H9 (cell line): Measurements from ENCODE around the gene ROCK1. TPM values are rescaled to one million over a fixed set of nuclear protein-coding genes. Genes with fewer than 3 reads are reported as not detected.

Experiments
- DNase-seq: peaks from one replicate; pipeline ENCODE4 v3.0.0-alpha.2; 2017
- H2AFZ ChIP-seq: one replicate; pipeline ENCODE4 v1.6.1; 2013; ENCODE audit warnings: mild to moderate bottlenecking, low read length, control low read depth, moderate library complexity
- H2AK5ac ChIP-seq: 2 replicates; pipeline ENCODE4 v1.6.1; 2013; ENCODE audit warnings: low read length, control low read depth, mixed read lengths; ENCODE audit not compliant: insufficient read length
- H2BK120ac ChIP-seq: one replicate; pipeline ENCODE4 v1.6.1; 2013; ENCODE audit warnings: low read depth, mild to moderate bottlenecking, low read length, control low read depth, inconsistent platforms; ENCODE audit not compliant: poor library complexity, severe bottlenecking
- H2BK12ac ChIP-seq: 2 replicates; pipeline ENCODE4 v1.6.1; 2013; ENCODE audit warnings: low read length, control low read depth, mixed read lengths, low read depth; ENCODE audit not compliant: insufficient read length
- H2BK15ac ChIP-seq: 2 replicates; pipeline ENCODE4 v1.6.1; 2013; ENCODE audit warnings: low read depth, low read length, control low read depth
- H2BK20ac ChIP-seq: one replicate; pipeline ENCODE4 v1.6.1; 2013; ENCODE audit warnings: low read depth, mild to moderate bottlenecking, low read length, control low read depth, inconsistent platforms; ENCODE audit not compliant: poor library complexity, severe bottlenecking
- H2BK5ac ChIP-seq: 2 replicates; pipeline ENCODE4 v1.6.1; 2013; ENCODE audit warnings: low read length, control low read depth, mixed read lengths; ENCODE audit not compliant: insufficient read length
- H3K14ac ChIP-seq: 2 replicates; pipeline ENCODE4 v1.6.1; 2013; ENCODE audit warnings: low read length, control low read depth; ENCODE audit not compliant: insufficient read depth
- H3K18ac ChIP-seq: 2 replicates; pipeline ENCODE4 v1.6.1; 2013; ENCODE audit warnings: low read depth, mild to moderate bottlenecking, mixed read lengths, low read length, control low read depth; ENCODE audit not compliant: insufficient read length
- H3K23ac ChIP-seq: 2 replicates; pipeline ENCODE4 v1.6.1; 2013; ENCODE audit warnings: low read length, control low read depth, mixed read lengths, low read depth; ENCODE audit not compliant: insufficient read length
- H3K23me2 ChIP-seq: 2 replicates; pipeline ENCODE4 v1.6.1; 2013; ENCODE audit warnings: low read depth, mild to moderate bottlenecking, mixed read lengths, low read length, control low read depth; ENCODE audit not compliant: insufficient read length, poor library complexity, severe bottlenecking
- H3K27ac ChIP-seq: 2 replicates; pipeline ENCODE4 v1.5.1; 2013; ENCODE audit warnings: low read length, control low read depth, mixed read lengths, low read depth; ENCODE audit not compliant: insufficient read length
- H3K27me3 ChIP-seq: 2 replicates; pipeline ENCODE4 v1.6.1; 2013; ENCODE audit warnings: low read length, control low read depth, inconsistent platforms; ENCODE audit not compliant: insufficient read depth
- H3K4ac ChIP-seq: 2 replicates; pipeline ENCODE4 v1.6.1; 2013; ENCODE audit warnings: low read depth, mild to moderate bottlenecking, control low read depth, inconsistent platforms, low read length, moderate library complexity
- H3K4me1 ChIP-seq: 2 replicates; pipeline ENCODE4 v1.6.1; 2013; ENCODE audit warnings: low read length, control low read depth, inconsistent platforms; ENCODE audit not compliant: insufficient read depth
- H3K4me2 ChIP-seq: 2 replicates; pipeline ENCODE4 v1.6.1; 2013; ENCODE audit warnings: low read length, control low read depth, mixed read lengths; ENCODE audit not compliant: insufficient read length, insufficient read depth
- H3K56ac ChIP-seq: 2 replicates; pipeline ENCODE4 v1.6.1; 2013; ENCODE audit warnings: low read depth, mild to moderate bottlenecking, mixed read lengths, low read length, control low read depth; ENCODE audit not compliant: insufficient read length
- H3K79me1 ChIP-seq: 2 replicates; pipeline ENCODE4 v1.6.1; 2013; ENCODE audit warnings: low read depth, mild to moderate bottlenecking, moderate library complexity, low read length, control low read depth, inconsistent platforms; ENCODE audit not compliant: insufficient read depth, poor library complexity, severe bottlenecking
- H3K79me2 ChIP-seq: 2 replicates; pipeline ENCODE4 v1.6.1; 2013; ENCODE audit warnings: low read length, control low read depth, inconsistent platforms; ENCODE audit not compliant: insufficient read depth
- H3K9ac ChIP-seq: 2 replicates; pipeline ENCODE4 v1.6.1; 2013; ENCODE audit warnings: low read length, control low read depth, mixed read lengths; ENCODE audit not compliant: insufficient read length; ENCODE audit errors: extremely low read depth
- H3K9me3 ChIP-seq: one replicate; pipeline ENCODE4 v1.6.1; 2013; ENCODE audit warnings: low read depth, low read length, inconsistent platforms; ENCODE audit not compliant: control insufficient read depth
- H3T11ph ChIP-seq: one replicate; pipeline ENCODE4 v1.6.1; 2013; ENCODE audit warnings: mild to moderate bottlenecking, low read length, control low read depth, inconsistent platforms
- H4K20me1 ChIP-seq: one replicate; pipeline ENCODE4 v1.6.1; 2013; ENCODE audit not compliant: control insufficient read depth, insufficient read length, insufficient read depth
- H4K5ac ChIP-seq: 2 replicates; pipeline ENCODE4 v1.6.1; 2013; ENCODE audit warnings: low read depth, mild to moderate bottlenecking, mixed read lengths, low read length, control low read depth; ENCODE audit not compliant: insufficient read length
- H4K8ac ChIP-seq: replicated peaks from 2 replicates; pipeline ENCODE4 v1.6.1; 2013; ENCODE audit warnings: low read length, control low read depth, mixed read lengths, low read depth; ENCODE audit not compliant: insufficient read length
- H4K91ac ChIP-seq: 2 replicates; pipeline ENCODE4 v1.6.1; 2013; ENCODE audit warnings: low read depth, mild to moderate bottlenecking, moderate library complexity, mixed read lengths, low read length, control low read depth; ENCODE audit not compliant: insufficient read length
- H3K27ac Mint-ChIP-seq, 3 experiments: 2 replicates in 2 of 3; 3 replicates in 1 of 3; pipeline ENCODE4 v1.8.0; 2020 to 2021; ENCODE audit warnings: mixed read lengths in 3 of 3, mild to moderate bottlenecking in 1 of 3, moderate library complexity in 1 of 3
- H3K27me3 Mint-ChIP-seq: 2 replicates; pipeline ENCODE4 v1.8.0; 2021; ENCODE audit warnings: low read depth, mild to moderate bottlenecking, moderate library complexity, mixed read lengths
- H3K36me3 Mint-ChIP-seq, 3 experiments: 2 replicates in 2 of 3; 3 replicates in 1 of 3; pipeline ENCODE4 v1.8.0; 2020 to 2021; ENCODE audit warnings: low read depth in 3 of 3, mixed read lengths in 3 of 3; ENCODE audit not compliant: insufficient read depth in 1 of 3
- H3K4me1 Mint-ChIP-seq, 2 experiments: 2 replicates each; pipeline ENCODE4 v1.8.0; 2020; ENCODE audit warnings: mixed read lengths in 2 of 2
- H3K4me3 Mint-ChIP-seq, 2 experiments: 2 replicates in 1 of 2; 3 replicates in 1 of 2; pipeline ENCODE4 v1.8.0; 2020 to 2021; ENCODE audit warnings: mild to moderate bottlenecking in 2 of 2, mixed read lengths in 2 of 2, moderate library complexity in 1 of 2
- H3K9me3 Mint-ChIP-seq, 2 experiments: 2 replicates in 1 of 2; 3 replicates in 1 of 2; pipeline ENCODE4 v1.8.0; 2020; ENCODE audit warnings: mild to moderate bottlenecking in 2 of 2, mixed read lengths in 2 of 2, moderate library complexity in 1 of 2
- CTCF ChIP-seq: fragments of 200-600 bp; sonication (generic); conservative IDR thresholded peaks from 3 replicates; pipeline ENCODE4 v1.8.0; 2021; ENCODE audit warnings: antibody characterized with exemption, mild to moderate bottlenecking
- WGBS: extraction: QIAGEN DNeasy Blood & Tissue Kit; methylation state at CpG from one replicate; pipeline ENCODE4 v1.1.7; 2013; ENCODE audit warnings: missing lambda C conversion rate, low lambda C conversion rate, mixed read lengths; ENCODE audit not compliant: insufficient read length; ENCODE audit errors: extremely low coverage; 5-methylcytosine and 5-hydroxymethylcytosine counted together
- total RNA-seq: library from RNA; stranded (reverse); gene quantifications from 2 replicates; pipeline ENCODE4 v1.2.1, GENCODE V29; 2021

The ROCK1 gene
- total RNA-seq, 1 experiment from 2014 or later = 38.2 TPM

GRCh38 chr18:20975077-20975476, 136.5 kb downstream of the ROCK1 start:
- H2BK5ac ChIP-seq = no peak overlapping the region
- no peak overlapping the region for H3K23ac ChIP-seq
- no CpG with 5 or more reads among the region's 2 CpGs for WGBS
- H2BK120ac ChIP-seq = no peak overlapping the region
- no peaks in the 10 kb centered on the region for H3K4me1 Mint-ChIP-seq
- no peak overlapping the region for H4K5ac ChIP-seq
- no peak overlapping the region for H3K4ac ChIP-seq
- no peaks in the 10 kb centered on the region for H3K4me1 ChIP-seq
- H3K27me3 ChIP-seq = no peaks in the 10 kb centered on the region
- no peak overlapping the region for H2BK12ac ChIP-seq
- no peak overlapping the region for H4K8ac ChIP-seq
- TF ChIP-seq CTCF = no peak
- no peak overlapping the region for H3T11ph ChIP-seq
- H3K18ac ChIP-seq = no peak overlapping the region
- H2BK15ac ChIP-seq = no peak overlapping the region
- no peaks in the 10 kb centered on the region for H3K23me2 ChIP-seq
- no peak overlapping the region for H3K56ac ChIP-seq
- no peaks in the 10 kb centered on the region for H3K79me1 ChIP-seq
- no peak overlapping the region for H2AK5ac ChIP-seq
- no peak overlapping the region for H3K9ac ChIP-seq
- H2BK20ac ChIP-seq = no peak overlapping the region
- no peak overlapping the region for H2AFZ ChIP-seq
- H3K27ac Mint-ChIP-seq = no peak overlapping the region
- peaks cover 1 to 24% (median 13%) of the 10 kb centered on the region in 3 experiments; a peak in 6 of 7 replicates for H3K36me3 Mint-ChIP-seq
- H3K4me2 ChIP-seq = no peak overlapping the region
- no peak for DNase-seq
- no peak overlapping the region for H3K27ac ChIP-seq
- no peaks in the 10 kb centered on the region for H3K27me3 Mint-ChIP-seq
- no peak overlapping the region for H4K91ac ChIP-seq
- H3K14ac ChIP-seq = no peak overlapping the region
- H3K79me2 ChIP-seq = no peaks in the 10 kb centered on the region
- H4K20me1 ChIP-seq = no peaks in the 10 kb centered on the region
- no peak overlapping the region for H3K4me3 Mint-ChIP-seq
- H3K9me3 Mint-ChIP-seq = no peaks in the 10 kb centered on the region
- H3K9me3 ChIP-seq = no peaks in the 10 kb centered on the region
